ENCODE data around the gene LPAR3. TPM values are rescaled to one million over a fixed set of nuclear protein-coding genes. Genes with fewer than 3 reads are reported as not detected.

LPAR3 gene, protein sequence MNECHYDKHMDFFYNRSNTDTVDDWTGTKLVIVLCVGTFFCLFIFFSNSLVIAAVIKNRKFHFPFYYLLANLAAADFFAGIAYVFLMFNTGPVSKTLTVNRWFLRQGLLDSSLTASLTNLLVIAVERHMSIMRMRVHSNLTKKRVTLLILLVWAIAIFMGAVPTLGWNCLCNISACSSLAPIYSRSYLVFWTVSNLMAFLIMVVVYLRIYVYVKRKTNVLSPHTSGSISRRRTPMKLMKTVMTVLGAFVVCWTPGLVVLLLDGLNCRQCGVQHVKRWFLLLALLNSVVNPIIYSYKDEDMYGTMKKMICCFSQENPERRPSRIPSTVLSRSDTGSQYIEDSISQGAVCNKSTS
- 0.13 and 0.31 TPM in 2 replicates for total RNA-seq

DNA sequence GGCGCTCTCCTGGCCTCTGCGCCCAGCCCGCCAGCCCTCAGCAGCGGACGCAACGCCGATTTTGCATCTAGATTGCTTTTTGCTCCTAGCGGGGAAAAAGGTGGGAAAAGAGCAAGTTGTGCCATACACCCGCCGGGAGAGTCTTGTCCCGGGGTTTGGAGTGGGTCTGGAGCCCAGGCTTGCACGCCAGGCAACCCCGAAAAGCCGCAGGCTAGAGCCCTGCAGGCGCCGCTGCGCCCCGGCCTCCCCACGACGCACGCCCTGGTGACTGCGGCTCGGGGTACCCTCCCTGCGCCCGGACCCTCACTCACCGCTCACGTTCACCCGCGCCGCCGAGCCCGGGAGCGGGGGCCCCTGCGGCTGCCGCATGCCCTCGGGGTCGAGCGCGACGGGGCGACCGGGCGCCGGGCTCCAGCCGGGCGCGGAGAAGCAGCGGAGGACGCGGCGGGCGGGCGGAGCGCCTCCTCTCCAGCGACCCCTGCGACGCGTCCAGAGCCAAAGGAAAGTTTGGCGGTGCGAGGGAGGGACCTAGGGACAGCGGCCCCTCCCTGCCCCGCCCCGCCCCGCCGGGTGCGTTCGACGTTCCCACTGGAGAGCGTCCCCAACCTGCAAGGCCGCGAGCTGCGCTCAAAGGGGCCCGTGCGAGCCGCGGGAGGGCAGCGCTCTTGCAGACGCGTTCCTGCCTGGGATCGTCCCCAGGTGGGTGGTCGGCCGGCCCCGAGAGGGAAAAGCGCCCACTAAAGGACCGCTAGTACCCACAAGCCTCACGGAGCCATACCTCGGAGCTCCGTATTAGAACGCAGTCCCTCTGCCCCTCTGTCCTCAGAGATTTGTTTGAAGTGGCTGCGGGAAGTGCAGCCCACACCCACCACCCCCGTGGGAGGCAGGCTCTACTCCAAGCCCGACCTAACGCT lies at the start of gene LPAR3:
LPAR3 (minus strand) TSS at position 502 of the 914 bp plus-strand sequence. CDS start 27,086 bp downstream, outside the sequence.

Other genes with a start within 250 kb of the LPAR3 start
- 15.6 and 20.1 TPM in 2 replicates for gene SSX2IP, start 202.7 kb downstream of the LPAR3 start, total RNA-seq
- 2.6 and 4.6 TPM in 2 replicates for gene MCOLN2, start 103.9 kb upstream of the LPAR3 start, total RNA-seq
- 3.4 and 5.3 TPM in 2 replicates for gene MCOLN3, start 155.3 kb upstream of the LPAR3 start, total RNA-seq